ENCODE measurements around the gene NLRP5.
A peak's percentile ranks its signal among the peaks of the same experiment; 100 is the strongest.
"Not testable (repeated sequence)": the region's sequence is repeated elsewhere in the genome, so short reads cannot be mapped to it uniquely, and the experiment has no call there.

NLRP5 gene

DNA sequence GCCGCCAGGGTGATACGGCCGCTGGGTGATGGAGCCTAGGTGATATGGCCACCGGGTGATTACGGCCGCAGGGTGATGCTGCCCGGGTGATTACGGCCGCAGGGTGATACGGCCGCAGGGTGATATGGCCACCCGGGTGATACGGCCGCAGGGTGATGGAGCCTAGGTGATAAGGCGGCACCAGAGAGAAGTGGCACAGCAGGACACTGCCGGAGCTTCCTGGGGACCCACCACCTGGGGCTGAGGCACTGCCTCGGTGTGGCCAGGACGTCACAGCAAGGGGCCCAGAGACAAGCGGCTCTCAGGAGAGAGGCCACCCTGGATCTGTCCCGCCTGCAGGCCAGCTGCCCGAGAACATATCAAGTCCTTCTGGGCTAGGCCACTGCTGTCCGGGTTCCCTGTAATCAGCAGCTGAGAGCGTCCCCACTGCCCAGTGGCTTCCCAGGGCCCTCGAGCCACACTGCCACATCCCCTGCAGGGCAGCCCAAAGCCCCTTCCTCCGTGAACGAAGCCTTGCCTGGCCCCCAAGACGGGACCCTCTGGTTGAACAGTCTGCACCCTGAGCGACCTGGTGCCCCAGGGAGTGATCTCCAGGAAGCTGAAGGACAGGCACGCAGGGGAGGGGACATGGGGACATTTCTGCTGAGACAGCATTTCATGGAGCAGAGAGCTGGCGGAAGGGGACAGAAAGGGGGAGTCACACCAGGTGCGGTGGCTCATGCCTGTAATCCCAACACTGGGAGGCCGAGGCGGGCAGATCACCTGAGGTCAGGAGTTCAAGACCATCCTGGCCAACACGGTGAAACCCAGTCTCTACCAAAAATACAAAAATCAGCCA lies 112.4 kb downstream of the NLRP5 start:
- DNase-seq (ENCODE audit: low spot score) = no peak

DNA sequence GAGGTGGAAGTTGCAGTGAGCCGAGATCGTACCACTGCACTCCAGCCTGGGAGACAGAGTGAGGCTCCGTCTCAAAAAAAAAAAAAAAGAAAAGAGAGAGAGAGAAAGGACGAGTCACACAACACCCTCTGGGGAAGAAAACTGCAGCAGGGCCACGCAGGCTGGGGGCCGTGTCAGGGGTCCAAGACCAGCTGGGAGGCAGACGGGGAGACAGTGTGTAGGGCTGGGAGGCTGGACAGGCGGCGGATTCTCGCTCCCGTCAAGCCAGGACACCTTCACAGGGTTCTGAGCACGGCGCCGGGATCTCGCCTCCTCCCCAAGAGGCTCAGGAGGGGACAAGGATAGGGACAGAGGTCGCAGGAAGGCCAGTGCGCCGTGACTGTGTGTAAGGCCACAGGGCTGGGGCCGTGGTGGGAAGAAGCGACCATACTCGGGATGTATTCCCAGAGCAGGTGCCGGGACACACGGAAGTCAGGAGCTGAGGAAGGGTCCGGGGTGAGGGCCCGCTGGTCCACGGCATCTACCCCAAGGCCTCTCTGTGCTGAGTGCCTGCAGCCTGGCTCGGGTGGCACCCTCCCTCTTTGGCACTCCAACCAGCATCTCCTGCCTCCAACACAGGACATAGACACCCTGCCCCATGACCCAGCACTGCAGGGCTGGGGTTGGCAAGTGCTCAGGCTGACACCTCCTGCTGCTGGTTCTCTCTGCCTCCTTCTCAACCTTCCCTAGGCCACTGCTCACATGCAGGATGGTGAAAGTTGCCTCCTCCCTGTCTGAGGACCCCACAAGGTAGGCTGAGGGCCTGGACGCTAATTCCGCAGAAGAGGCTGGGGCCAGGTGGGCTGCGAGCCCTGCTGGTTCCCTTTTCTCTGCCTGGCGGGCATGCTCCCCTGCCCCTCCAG lies 113.3 kb downstream of the NLRP5 start:
- DNase-seq (ENCODE audit: low spot score) = no peak

GRCh38 chr19:56101095-56101494 lies 114.5 kb downstream of the NLRP5 start:
- DNase-seq (ENCODE audit: low spot score) = no peak

DNA sequence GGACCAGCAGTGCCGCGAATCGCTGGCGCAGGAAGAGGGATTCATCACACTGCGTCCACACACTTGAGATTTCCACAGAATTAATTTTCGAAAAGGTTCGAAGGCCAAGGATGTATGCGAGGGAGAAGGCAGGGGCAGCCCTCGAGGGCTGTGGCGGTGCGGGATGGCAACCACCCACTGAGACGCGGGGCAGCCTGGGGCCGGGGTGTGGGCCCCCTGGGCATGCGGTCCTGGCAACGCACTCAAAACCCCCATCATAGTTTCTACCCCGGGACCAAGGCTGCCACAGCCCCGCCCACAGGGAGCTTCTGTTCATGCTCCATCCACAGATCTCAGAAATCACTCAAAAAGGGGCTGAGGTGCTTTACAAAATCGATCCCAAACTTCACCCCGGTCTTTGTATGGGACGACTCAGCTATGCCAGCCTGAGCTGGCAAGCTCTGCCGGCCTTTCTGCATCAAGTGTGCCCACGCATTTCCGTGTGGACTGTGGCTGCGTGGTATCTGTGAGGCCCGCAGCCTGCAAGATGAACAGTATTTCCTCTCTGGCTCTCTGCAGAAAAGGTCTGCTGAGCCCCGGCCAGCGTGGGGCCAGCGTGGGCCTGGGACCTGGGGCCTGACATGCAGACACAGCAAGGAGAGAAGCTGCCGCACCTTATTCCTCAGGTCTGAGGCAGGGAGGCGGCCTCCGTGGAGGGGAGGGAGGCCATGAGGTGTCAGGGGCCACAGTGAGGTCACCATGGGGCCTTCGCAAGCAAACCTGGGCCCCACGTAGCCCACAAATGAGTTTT lies 115.4 kb downstream of the NLRP5 start:
- no peak for DNase-seq (ENCODE audit: low spot score)

DNA sequence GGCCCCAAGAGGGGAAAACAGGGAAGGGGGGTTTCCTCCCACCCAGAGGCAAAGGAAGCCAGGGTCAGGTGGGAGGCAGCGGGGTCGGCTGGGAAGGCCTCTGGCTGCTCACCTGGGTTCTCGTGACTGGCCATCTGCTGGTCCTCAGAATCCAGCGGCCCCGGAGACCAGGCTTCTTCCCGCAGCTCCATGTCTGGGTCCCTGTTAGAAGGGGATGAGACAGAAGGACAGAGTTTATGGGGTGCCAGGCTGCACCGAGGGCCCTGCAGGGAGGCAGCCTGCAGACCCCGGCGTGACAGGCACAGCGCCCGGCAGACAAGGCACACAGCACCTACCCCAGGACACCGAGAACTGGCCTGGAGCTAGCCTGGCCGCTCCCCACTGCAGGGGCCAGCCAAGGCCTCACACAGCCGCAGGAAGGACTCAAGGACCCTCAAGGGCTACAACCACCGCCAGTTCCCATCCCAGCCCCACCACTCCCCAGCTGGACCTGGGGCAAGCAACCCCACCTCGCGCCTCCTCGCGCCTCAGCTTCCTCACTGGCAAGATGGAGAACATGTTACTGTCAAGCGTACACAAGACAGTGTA lies 116.5 kb downstream of the NLRP5 start:
- DNase-seq (ENCODE audit: low spot score) = no peak

GRCh38 chr19:56104423-56104822 lies 117.8 kb downstream of the NLRP5 start:
- no peak for DNase-seq (ENCODE audit: low spot score)

DNA sequence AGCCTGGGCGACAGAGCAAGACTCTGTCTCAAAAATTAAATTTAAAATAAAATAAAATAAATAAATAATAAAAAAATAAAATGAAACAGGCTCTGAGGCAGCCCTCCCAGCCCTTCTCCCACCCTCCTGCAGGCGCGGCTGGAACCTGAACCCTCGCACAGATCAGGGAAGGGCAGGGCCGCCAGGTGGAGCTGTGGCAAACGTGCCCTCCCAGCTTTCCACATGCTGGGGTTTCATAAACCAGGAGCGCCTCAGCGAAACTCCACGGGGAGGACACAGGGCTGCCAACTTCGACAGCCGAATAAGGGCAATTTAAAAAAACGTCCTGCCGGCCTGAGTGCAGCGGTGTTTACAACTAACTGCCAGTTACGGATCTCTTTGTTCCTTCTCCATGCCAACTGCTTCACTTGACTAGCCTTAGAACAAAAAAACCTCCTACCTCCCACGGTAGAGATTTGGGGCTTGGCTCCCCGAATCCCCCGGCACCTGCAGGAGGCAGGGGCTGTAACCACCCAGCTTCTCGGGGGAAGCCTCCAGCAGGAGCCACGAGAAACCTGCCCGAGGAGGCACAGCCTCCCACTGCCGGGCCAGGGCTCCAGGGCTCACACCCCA lies 118.6 kb downstream of the NLRP5 start:
- peak; percentile 58 for DNase-seq (ENCODE audit: low spot score)

DNA sequence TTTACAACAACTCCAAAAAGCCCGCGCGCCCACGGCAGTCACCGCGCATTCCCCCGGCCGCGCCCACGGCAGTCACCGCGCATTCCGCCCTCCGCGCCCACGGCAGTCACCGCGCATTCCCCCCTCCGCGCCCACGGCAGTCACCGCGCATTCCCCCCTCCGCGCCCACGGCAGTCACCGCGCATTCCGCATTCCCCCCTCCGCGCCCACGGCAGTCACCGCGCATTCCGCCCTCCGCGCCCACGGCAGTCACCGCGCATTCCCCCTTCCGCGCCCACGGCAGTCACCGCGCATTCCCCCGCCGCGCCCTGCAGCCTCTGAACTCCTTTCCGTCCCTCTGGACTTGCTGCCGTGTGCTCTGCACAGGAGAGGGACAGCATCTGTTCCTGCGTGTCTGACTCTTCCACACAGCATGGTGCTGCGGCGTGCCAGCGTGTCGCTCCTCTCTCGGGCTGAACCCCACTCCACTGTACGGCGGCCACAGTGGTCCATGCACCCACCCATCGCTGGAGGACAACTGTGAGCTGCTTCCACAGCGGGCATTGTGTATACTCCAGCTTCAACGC lies 119.3 kb downstream of the NLRP5 start:
- not testable (repeated sequence) for DNase-seq (ENCODE audit: low spot score)

- DNase-seq (ENCODE audit: low spot score) = no peak
These were observed 119.8 kb downstream of the NLRP5 start for GRCh38 chr19:56106397-56106849.

GRCh38 chr19:56106993-56107392 lies 120.4 kb downstream of the NLRP5 start:
- no peak for DNase-seq (ENCODE audit: low spot score)

DNA sequence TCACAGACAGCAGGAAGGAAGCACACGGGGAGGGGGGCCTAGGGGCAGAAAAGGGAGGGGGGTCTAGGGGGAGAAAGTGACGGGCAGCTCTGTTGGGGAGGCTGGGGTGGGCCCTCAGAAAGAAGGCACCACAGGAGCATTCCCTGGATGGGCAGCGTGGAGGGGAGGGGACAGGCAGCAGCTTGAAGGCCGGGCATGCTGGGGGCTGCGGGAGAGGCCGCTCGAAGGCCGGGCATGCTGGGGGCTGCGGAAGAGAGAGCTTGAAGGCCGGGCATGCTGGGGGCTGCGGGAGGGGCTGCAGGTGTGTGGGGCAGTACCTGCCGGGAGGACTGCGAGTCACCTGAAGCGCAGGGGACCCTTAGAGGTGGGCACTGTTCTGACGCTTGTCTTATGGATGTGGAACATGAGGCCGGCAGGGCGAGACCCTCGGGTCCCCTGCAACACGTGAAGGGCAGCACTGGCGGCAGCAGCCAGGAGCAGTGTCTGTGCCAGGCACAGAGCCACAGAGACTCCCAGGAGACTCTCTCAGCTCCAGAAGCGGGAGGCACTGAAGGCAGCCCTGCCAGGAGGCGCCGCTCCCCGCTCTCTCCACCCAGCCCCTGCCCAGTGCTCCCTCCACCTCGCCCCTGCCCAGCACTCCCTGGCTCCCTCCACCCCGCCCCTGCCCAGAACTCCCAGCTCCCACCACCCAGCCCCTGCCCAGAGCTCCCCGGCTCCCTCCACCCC lies 121.2 kb downstream of the NLRP5 start:
- DNase-seq (ENCODE audit: low spot score) = no peak

DNA sequence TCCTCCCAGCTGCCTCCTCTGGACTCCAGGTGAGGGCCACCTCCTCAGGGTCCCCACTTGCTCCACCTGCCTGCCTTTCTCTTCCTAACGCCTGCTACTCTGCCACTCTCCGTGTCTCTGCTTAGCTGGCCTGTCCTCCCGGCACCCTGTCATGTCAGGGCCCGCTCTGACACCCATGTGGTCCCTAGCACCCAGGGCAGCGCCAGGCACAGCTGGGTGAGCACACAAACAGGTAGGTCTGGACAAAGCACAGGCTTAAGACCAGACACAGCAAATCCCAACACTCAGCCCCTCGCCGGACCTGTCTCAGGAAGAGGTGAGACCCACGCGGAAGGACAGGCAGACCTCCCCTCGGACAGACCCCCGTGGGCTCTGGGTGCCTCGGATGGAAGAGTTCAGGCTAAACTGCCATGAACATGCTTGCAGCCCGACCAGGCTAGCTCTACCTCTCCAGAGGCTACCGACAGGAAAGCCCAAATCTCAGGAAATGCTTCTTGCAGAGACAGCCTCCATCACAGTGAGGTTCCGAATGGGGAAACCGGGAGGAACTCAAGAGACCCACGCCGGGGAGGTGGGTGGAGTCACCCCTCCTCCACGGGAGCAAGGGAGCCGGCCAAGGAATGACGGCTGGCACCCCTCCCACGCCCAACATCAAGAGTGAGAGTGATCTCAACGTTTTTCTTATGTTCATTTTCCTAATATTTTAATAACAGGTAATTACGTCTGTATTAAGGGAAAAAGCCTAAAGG lies 122.0 kb downstream of the NLRP5 start:
- DNase-seq (ENCODE audit: low spot score) = no peak

DNA sequence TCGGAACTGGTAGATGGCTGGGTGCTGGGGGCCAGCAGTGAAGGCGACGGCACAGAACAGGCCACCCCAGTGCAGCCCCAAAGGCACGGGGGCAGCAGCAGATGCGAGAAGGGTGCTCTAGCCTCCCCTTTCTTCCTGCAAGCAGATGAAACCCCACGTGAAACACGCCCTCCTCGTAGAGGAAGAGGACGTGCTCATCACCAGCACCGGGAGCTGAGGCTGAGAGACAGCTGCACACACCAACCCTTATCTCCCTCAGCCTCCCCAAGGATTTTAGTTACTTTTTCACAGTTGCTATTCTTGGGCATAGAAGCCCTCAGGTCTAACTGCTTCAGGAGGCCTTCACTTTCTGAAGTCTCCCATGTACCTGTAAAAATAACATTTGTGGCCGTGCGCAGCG lies 122.7 kb downstream of the NLRP5 start:
- peak; percentile 71 for DNase-seq (ENCODE audit: low spot score)

- no peak for DNase-seq (ENCODE audit: low spot score)
These were observed 124.2 kb downstream of the NLRP5 start for GRCh38 chr19:56110515-56111448.

Measured in putamen (tissue), 1 donor.